B cell (primary cell): ENCODE measurements around the gene TSFM. TPM values are rescaled to one million over a fixed set of nuclear protein-coding genes. Genes with fewer than 3 reads are reported as not detected.

Experiments used
- ATAC-seq: fragments of 200-7000 bp; cut with Tn5 transposase; one replicate; pipeline ENCODE4 v1.10.0; 2021; ENCODE audit warnings: low read depth, mild to moderate bottlenecking, moderate number of reproducible peaks, moderate library complexity
- CTCF ChIA-PET: fragments of 350-600 bp; sonication (Branson Sonifier 250); formaldehyde crosslinking; loops from one replicate; lab custom pipeline; 2021; ENCODE audit warnings: antibody characterized with exemption, inconsistent platforms; lab: Charles Lee
- POLR2A ChIA-PET: fragments of 350-600 bp; sonication (Branson Sonifier 250); formaldehyde crosslinking; loops from one replicate; lab custom pipeline; 2021; ENCODE audit warnings: antibody characterized with exemption; lab: Charles Lee
- DNase-seq: peaks from one replicate; pipeline ENCODE4 v3.0.0; 2013
- H2AFZ ChIP-seq: 2 replicates; pipeline ENCODE4 v1.6.1; 2012; ENCODE audit warnings: mild to moderate bottlenecking, low read depth, low read length; ENCODE audit not compliant: insufficient read depth, poor library complexity, severe bottlenecking
- H3K27ac ChIP-seq, 2 donors: 1 replicate in 1 of 2; 2 replicates in 1 of 2; pipeline ENCODE4 v1.5.1; 2012 to 2013; ENCODE audit warnings: low read length in 2 of 2, mild to moderate bottlenecking in 2 of 2, moderate library complexity in 1 of 2
- H3K27me3 ChIP-seq, 4 experiments: fragments of 200-600 bp in 1 of 4; sonication (generic) in 1 of 4; replicated peaks in 1 of 4; 1 replicate in 2 of 4; 2 replicates in 2 of 4; pipeline versions ENCODE4 v1.6.1 to v1.7.0; 2013 to 2016; ENCODE audit warnings: low read length in 3 of 4, mild to moderate bottlenecking in 2 of 4, mixed read lengths in 1 of 4, moderate library complexity in 1 of 4; ENCODE audit not compliant: insufficient read depth in 4 of 4, control insufficient read depth in 3 of 4; ENCODE audit errors: control extremely low read depth in 1 of 4
- H3K36me3 ChIP-seq, 2 experiments: replicated peaks in 1 of 2; 1 replicate in 1 of 2; 2 replicates in 1 of 2; pipeline versions ENCODE4 v1.6.1 to v1.7.1; 2013; ENCODE audit warnings: low read length in 1 of 2; ENCODE audit not compliant: insufficient read depth in 2 of 2, control insufficient read depth in 1 of 2; ENCODE audit errors: control extremely low read depth in 1 of 2, extremely low read depth in 1 of 2
- H3K4me1 ChIP-seq, 2 donors: fragments of 200-600 bp in 1 of 2; sonication (generic) in 1 of 2; 1 replicate in 1 of 2; 2 replicates in 1 of 2; pipeline versions ENCODE4 v1.5.1 to v1.6.1; 2013 to 2017; ENCODE audit warnings: low read length in 2 of 2; ENCODE audit not compliant: control insufficient read depth in 2 of 2, insufficient read depth in 2 of 2
- H3K4me2 ChIP-seq: replicated peaks from 2 replicates; pipeline ENCODE3; 2012; ENCODE audit warnings: mild to moderate bottlenecking, low read depth, low read length; ENCODE audit not compliant: poor library complexity, severe bottlenecking
- H3K4me3 ChIP-seq, 5 experiments: fragments of 200-600 bp in 1 of 5; sonication (generic) in 1 of 5; 1 replicate in 3 of 5; 2 replicates in 2 of 5; pipeline versions ENCODE4 v1.5.1 to v1.7.0; 2011 to 2016; ENCODE audit warnings: low read length in 4 of 5, mild to moderate bottlenecking in 4 of 5, low read depth in 2 of 5, control low read depth in 1 of 5, moderate library complexity in 1 of 5; ENCODE audit not compliant: insufficient read depth in 1 of 5; ENCODE audit errors: control extremely low read depth in 1 of 5, extremely low read depth in 1 of 5
- H3K79me2 ChIP-seq: fragments of 200-600 bp; sonication (generic); one replicate; pipeline ENCODE4 v1.6.0; 2016; ENCODE audit warnings: low read length; ENCODE audit not compliant: control insufficient read depth, insufficient read depth
- H3K9ac ChIP-seq: fragments of 200-600 bp; sonication (generic); 2 replicates; pipeline ENCODE4 v1.6.1; 2017; ENCODE audit warnings: mild to moderate bottlenecking, low read length, moderate library complexity
- H3K9me3 ChIP-seq, 3 donors: one replicate each; pipeline versions ENCODE4 v1.6.1 to v1.7.1; 2013; ENCODE audit warnings: low read length in 2 of 3; ENCODE audit not compliant: control insufficient read depth in 2 of 3, insufficient read depth in 1 of 3; ENCODE audit errors: control extremely low read depth in 1 of 3
- H4K20me1 ChIP-seq: 2 replicates; pipeline ENCODE4 v1.6.0; 2012; ENCODE audit warnings: mild to moderate bottlenecking, low read length; ENCODE audit not compliant: insufficient read depth, control insufficient read depth, poor library complexity, severe bottlenecking
- H3K27ac Mint-ChIP-seq: one replicate; pipeline ENCODE4 v1.8.0; 2021; ENCODE audit warnings: mixed read lengths
- H3K27me3 Mint-ChIP-seq: one replicate; pipeline ENCODE4 v1.8.0; 2021; ENCODE audit warnings: mixed read lengths
- H3K4me1 Mint-ChIP-seq: one replicate; pipeline ENCODE4 v1.8.0; 2021; ENCODE audit warnings: mixed read lengths
- H3K4me3 Mint-ChIP-seq: one replicate; pipeline ENCODE4 v1.8.0; 2021; ENCODE audit warnings: mixed read lengths
- H3K9me3 Mint-ChIP-seq: one replicate; pipeline ENCODE4 v1.8.0; 2022; ENCODE audit warnings: mixed read lengths; ENCODE audit not compliant: insufficient read depth
- CTCF ChIP-seq: fragments of 200-600 bp; IDR thresholded peaks from one replicate; pipeline ENCODE4 v1.8.0; 2022; ENCODE audit warnings: antibody characterized with exemption, mild to moderate bottlenecking
- EZH2 ChIP-seq: IDR thresholded peaks from 2 replicates; pipeline ENCODE4 v1.6.1; 2012; ENCODE audit warnings: borderline replicate concordance, low read depth, mild to moderate bottlenecking, moderate library complexity, low read length; ENCODE audit not compliant: insufficient read depth, poor library complexity, severe bottlenecking
- WGBS: methylation state at CpG from one replicate; pipeline ENCODE4 v1.1.5; 2013; ENCODE audit warnings: missing lambda C conversion rate; ENCODE audit not compliant: insufficient coverage; 5-methylcytosine and 5-hydroxymethylcytosine counted together
- intact Hi-C: fragments of 100-400 bp; cut with micrococcal nuclease; formaldehyde crosslinking; loops from one replicate; pipeline ENCODE4 v1.10.0; 2022
- polyA plus RNA-seq: library from polyadenylated mRNA; depleted of rRNA; stranded (reverse); fragments of >200 nt; gene quantifications from 2 replicates; pipeline ENCODE4 v1.2.3, GENCODE V29; 2012
- total RNA-seq, 2 donors: library from RNA; stranded (reverse); fragments of 120-200 nt in 1 of 2; gene quantifications; 1 replicate in 1 of 2; 2 replicates in 1 of 2; pipeline versions ENCODE4 v1.2.3 to v1.2.4, GENCODE V29; 2013 to 2022

Gene TSFM
- total and polyA plus RNA-seq, 2 donors (not counting 1 experiment from before 2014, with no cell fraction given), result 5.6 to 20.9 TPM

GRCh38 chr12:57756406-57757341 lies 25.9 kb upstream of the TSFM start:
- DNase-seq, result peak; percentile 78
- Histone ChIP-seq H2AFZ (peak overlapping the region; percentile 55), H3K4me1 (peaks cover 36 to 55% of the 10 kb centered on the region in 2 donors), H3K27ac (peak overlapping the region; percentile 78 to 90), H3K9me3 (no peaks in the 10 kb centered on the region), H3K36me3 (peaks cover 1 to 36% of the 10 kb centered on the region in 2 experiments), H3K4me2 (peak overlapping the region; percentile 90), H4K20me1 (peaks cover 57% of the 10 kb centered on the region), H3K27me3 (no peaks in the 10 kb centered on the region), H3K79me2 (peaks cover 48% of the 10 kb centered on the region), H3K4me3 (peak overlapping the region; percentile 67 to 87 (median 85)), H3K9ac (peak overlapping the region; percentile 80)
- TF ChIP-seq EZH2 (no peak), CTCF (peak; percentile 82)
- 27% methylated on average over 10 of the region's 22 CpGs for WGBS
- ATAC-seq, result no peak
- Mint-ChIP-seq H3K4me1 (peaks cover 59% of the 10 kb centered on the region), H3K4me3 (peak overlapping the region; percentile 94), H3K27ac (peak overlapping the region; percentile 95), H3K27me3 (no peaks in the 10 kb centered on the region), H3K9me3 (no peaks in the 10 kb centered on the region)
- CTCF ChIA-PET, result interaction anchor here (0.8 to 2.6 kb wide), 23 partner anchors 8 to 232 kb away, joined by 3 to 37 read pairs (median 5); partner anchors contain the start of genes AVIL, CYP27B1, EEF1AKMT3 and METTL1
- POLR2A ChIA-PET, result interaction anchor here (0.5 to 1.4 kb wide), 8 partner anchors 9 to 684 kb away, joined by 3 to 7 read pairs (median 4); partner anchors contain the start of genes ATP23, EEF1AKMT3, METTL1 and OS9
- intact Hi-C loops, result loop anchor here (1.0 to 10.0 kb wide), 8 partner anchors 9 to 672 kb away; partner anchors contain the start of genes CTDSP2, GLI1, INHBE and MARS1
